GM18951 (cell line): ENCODE data around the gene CASP8.

ENCODE experiments used
- POLR2A ChIP-seq: IDR thresholded peaks from 4 replicates; pipeline ENCODE4 v1.6.1; 2011; ENCODE audit warnings: mild to moderate bottlenecking; ENCODE audit not compliant: insufficient read length, insufficient read depth; ENCODE audit errors: extremely low read depth
- in situ Hi-C: fragments of 300-500 bp; cut with MboI; formaldehyde crosslinking; loops from one replicate; pipeline ENCODE4 v1.12.0; 2022; ENCODE audit warnings: low sequenced_read_pairs, mixed read lengths, inconsistent platforms; ENCODE audit not compliant: unreplicated experiment

CASP8 gene

GRCh38 chr2:201260302-201260800, at the start of gene CASP8:
CASP8 (plus strand) TSS chr2:201260536; CDS start chr2:201266487, 5,951 bp downstream.
- in situ Hi-C loops: no loop called here
- peak; percentile 16 for TF ChIP-seq POLR2A

GRCh38 chr2:201215963-201216362, 44.4 kb upstream of the CASP8 start:
- no peak for TF ChIP-seq POLR2A
- in situ Hi-C loops: no loop called here

GRCh38 chr2:201216918-201217317, 43.4 kb upstream of the CASP8 start:
- no peak for TF ChIP-seq POLR2A
- in situ Hi-C loops: no loop called here

GRCh38 chr2:201218780-201219179, 41.6 kb upstream of the CASP8 start:
- in situ Hi-C loops: no loop called here
- TF ChIP-seq POLR2A: no peak

- no peak for TF ChIP-seq POLR2A
- in situ Hi-C loops: no loop called here
Observed at GRCh38 chr2:201219328-201220096, 40.8 kb upstream of the CASP8 start.

- in situ Hi-C loops: no loop called here
- TF ChIP-seq POLR2A: no peak
Observed at GRCh38 chr2:201220102-201220570, 40.2 kb upstream of the CASP8 start.

- in situ Hi-C loops: no loop called here
- TF ChIP-seq POLR2A: no peak
Observed at GRCh38 chr2:201223089-201224073, 37.0 kb upstream of the CASP8 start.

- in situ Hi-C loops: loop anchor here (5.0 kb wide), 1 partner anchor 41 kb away; no protein-coding TSS in a partner anchor
- no peak for TF ChIP-seq POLR2A
Observed at GRCh38 chr2:201228271-201228911, 31.9 kb upstream of the CASP8 start.

- in situ Hi-C loops: loop anchor here (5.0 kb wide), 1 partner anchor 42 kb away; no protein-coding TSS in a partner anchor
- no peak for TF ChIP-seq POLR2A
Observed at GRCh38 chr2:201228912-201229290, 31.4 kb upstream of the CASP8 start.

- in situ Hi-C loops: no loop called here
- TF ChIP-seq POLR2A: peak; percentile 56
Observed at GRCh38 chr2:201231781-201232466, 28.4 kb upstream of the CASP8 start.

GRCh38 chr2:201232467-201232815, 27.9 kb upstream of the CASP8 start:
- TF ChIP-seq POLR2A: no peak
- in situ Hi-C loops: no loop called here

- TF ChIP-seq POLR2A: peak; percentile 83
- in situ Hi-C loops: no loop called here
Observed at GRCh38 chr2:201233192-201233811, 27.0 kb upstream of the CASP8 start.
